K562 (cell line): ENCODE measurements around the gene RPS6KA4. TPM values are rescaled to one million over a fixed set of nuclear protein-coding genes. Genes with fewer than 3 reads are reported as not detected.

Source experiments
- GABPB2 ChIP-seq: fragments of 250-450 bp; sonication (Bioruptor Pico); conservative IDR thresholded peaks from 2 replicates; pipeline ENCODE4 v1.5.1; 2021; ENCODE audit warnings: mild to moderate bottlenecking
- MAFG ChIP-seq: fragments of 450-650 bp; conservative IDR thresholded peaks from 2 replicates; pipeline ENCODE4 v1.6.1; 2016; ENCODE audit warnings: missing genetic modification characterization, missing compliant biosample characterization
- NCOA6 ChIP-seq: fragments of 450-650 bp; IDR thresholded peaks from 2 replicates; pipeline ENCODE4 v1.6.1; 2017; ENCODE audit warnings: mild to moderate bottlenecking
- SAFB2 ChIP-seq: fragments of 200-400 bp; formaldehyde crosslinking; IDR thresholded peaks from 2 replicates; pipeline ENCODE4 v1.6.1; 2018; ENCODE audit warnings: borderline replicate concordance, low read length, low read depth, moderate library complexity; ENCODE audit not compliant: severe bottlenecking
- SMARCA4 ChIP-seq: fragments of 450-650 bp; IDR thresholded peaks from 2 replicates; pipeline ENCODE4 v1.6.1; 2016
- SPI1 ChIP-seq: IDR thresholded peaks from 2 replicates; pipeline ENCODE4 v1.6.1; 2011; ENCODE audit warnings: low read depth, low read length, control low read depth, borderline replicate concordance
- TCF7L2 ChIP-seq: fragments of 150-350 bp; IDR thresholded peaks from 2 replicates; pipeline ENCODE4 v1.6.1; 2016; ENCODE audit warnings: low read depth, mild to moderate bottlenecking, low read length, moderate library complexity
- ZHX1 ChIP-seq: fragments of 150-350 bp; conservative IDR thresholded peaks from 2 replicates; pipeline ENCODE4 v1.6.1; 2014; ENCODE audit warnings: low read length
- ZNF589 ChIP-seq: fragments of 200-800 bp; sonication (Bioruptor generic); IDR thresholded peaks from 2 replicates; pipeline ENCODE4 v1.6.1; 2016; ENCODE audit warnings: low read depth, missing genetic modification characterization, missing compliant biosample characterization
- polyA plus RNA-seq, 8 experiments: library from polyadenylated mRNA; depleted of rRNA in 4 of 8; stranded (reverse) in 5 of 8; unstranded in 3 of 8; fragments of >200 nt; fragmentation: Nextera tagmentation in 2 of 8; fragmentation: Illumina TruSeq in 1 of 8; extraction: Ambion mirVana in 2 of 8; extraction: Trizol in 1 of 8; gene quantifications; 2 replicates each; pipeline versions ENCODE4 v1.2.1 to v1.2.3, GENCODE V29; 2011 to 2014; ENCODE audit warnings: inconsistent platforms in 1 of 8, missing spikeins in 1 of 8
- total RNA-seq, 7 experiments: library from RNA; depleted of rRNA in 6 of 7; stranded (reverse); fragments of >200 nt in 6 of 7; fragmentation: Illumina TruSeq in 2 of 7; extraction: Trizol in 2 of 7; gene quantifications; 2 replicates each; pipeline versions ENCODE4 v1.2.1 to v1.2.3, GENCODE V29; 2011 to 2021; ENCODE audit warnings: low replicate concordance in 1 of 7
- TF ChIP-seq, protein P1 (sequence below): sonication (generic); formaldehyde crosslinking; IDR thresholded peaks from 2 replicates; pipeline ENCODE4 v1.8.0; 2022; ENCODE audit warnings: missing genetic modification reagents, mild to moderate bottlenecking, borderline replicate concordance
- TF ChIP-seq, protein P2 (sequence below): IDR thresholded peaks from 3 replicates; pipeline ENCODE4 v1.6.1; 2011; ENCODE audit warnings: borderline replicate concordance, mild to moderate bottlenecking, moderate library complexity; ENCODE audit not compliant: insufficient read length; ENCODE audit errors: extremely low read depth
- TF ChIP-seq, protein P3 (sequence below): fragments of 450-650 bp; formaldehyde crosslinking; IDR thresholded peaks from 2 replicates; pipeline ENCODE4 v1.4.0; 2020; ENCODE audit warnings: mild to moderate bottlenecking, moderate library complexity

Gene RPS6KA4
- total and polyA plus RNA-seq, 9 of the 15 experiments (the other 6 are each of a cell fraction or from before 2014, with no cell fraction given): 0.15 to 23.8 (median 9.8) TPM

DNA sequence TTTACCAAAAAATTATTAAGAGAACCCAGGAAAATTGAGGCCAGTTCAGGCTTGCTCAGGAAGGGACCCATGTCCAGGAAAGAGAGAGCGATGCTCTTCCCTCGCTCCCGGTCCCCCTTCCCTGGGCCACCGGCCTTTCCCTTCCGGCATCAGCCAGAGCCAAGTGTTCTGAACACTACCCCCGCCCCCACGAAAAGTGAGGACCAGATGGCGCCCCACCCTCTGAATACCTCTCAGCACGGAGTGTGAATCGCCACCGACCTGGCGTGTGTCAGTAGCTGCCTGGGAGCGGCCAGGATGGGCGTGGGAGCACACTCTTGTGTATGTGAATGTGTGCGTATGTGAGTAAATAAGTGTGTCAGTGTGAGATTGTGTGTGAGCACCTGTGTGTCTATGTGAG lies 20.2 kb downstream of the RPS6KA4 start (continued):
- TF ChIP-seq, protein P1, sequence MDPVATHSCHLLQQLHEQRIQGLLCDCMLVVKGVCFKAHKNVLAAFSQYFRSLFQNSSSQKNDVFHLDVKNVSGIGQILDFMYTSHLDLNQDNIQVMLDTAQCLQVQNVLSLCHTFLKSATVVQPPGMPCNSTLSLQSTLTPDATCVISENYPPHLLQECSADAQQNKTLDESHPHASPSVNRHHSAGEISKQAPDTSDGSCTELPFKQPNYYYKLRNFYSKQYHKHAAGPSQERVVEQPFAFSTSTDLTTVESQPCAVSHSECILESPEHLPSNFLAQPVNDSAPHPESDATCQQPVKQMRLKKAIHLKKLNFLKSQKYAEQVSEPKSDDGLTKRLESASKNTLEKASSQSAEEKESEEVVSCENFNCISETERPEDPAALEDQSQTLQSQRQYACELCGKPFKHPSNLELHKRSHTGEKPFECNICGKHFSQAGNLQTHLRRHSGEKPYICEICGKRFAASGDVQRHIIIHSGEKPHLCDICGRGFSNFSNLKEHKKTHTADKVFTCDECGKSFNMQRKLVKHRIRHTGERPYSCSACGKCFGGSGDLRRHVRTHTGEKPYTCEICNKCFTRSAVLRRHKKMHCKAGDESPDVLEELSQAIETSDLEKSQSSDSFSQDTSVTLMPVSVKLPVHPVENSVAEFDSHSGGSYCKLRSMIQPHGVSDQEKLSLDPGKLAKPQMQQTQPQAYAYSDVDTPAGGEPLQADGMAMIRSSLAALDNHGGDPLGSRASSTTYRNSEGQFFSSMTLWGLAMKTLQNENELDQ (CRISPR knock-in tag): no peak
- no peak for TF ChIP-seq GABPB2 (CRISPR knock-in tag)
- no peak for TF ChIP-seq MAFG
- TF ChIP-seq, protein P2, sequence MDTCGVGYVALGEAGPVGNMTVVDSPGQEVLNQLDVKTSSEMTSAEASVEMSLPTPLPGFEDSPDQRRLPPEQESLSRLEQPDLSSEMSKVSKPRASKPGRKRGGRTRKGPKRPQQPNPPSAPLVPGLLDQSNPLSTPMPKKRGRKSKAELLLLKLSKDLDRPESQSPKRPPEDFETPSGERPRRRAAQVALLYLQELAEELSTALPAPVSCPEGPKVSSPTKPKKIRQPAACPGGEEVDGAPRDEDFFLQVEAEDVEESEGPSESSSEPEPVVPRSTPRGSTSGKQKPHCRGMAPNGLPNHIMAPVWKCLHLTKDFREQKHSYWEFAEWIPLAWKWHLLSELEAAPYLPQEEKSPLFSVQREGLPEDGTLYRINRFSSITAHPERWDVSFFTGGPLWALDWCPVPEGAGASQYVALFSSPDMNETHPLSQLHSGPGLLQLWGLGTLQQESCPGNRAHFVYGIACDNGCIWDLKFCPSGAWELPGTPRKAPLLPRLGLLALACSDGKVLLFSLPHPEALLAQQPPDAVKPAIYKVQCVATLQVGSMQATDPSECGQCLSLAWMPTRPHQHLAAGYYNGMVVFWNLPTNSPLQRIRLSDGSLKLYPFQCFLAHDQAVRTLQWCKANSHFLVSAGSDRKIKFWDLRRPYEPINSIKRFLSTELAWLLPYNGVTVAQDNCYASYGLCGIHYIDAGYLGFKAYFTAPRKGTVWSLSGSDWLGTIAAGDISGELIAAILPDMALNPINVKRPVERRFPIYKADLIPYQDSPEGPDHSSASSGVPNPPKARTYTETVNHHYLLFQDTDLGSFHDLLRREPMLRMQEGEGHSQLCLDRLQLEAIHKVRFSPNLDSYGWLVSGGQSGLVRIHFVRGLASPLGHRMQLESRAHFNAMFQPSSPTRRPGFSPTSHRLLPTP: no peak
- no peak for TF ChIP-seq SMARCA4
- TF ChIP-seq, protein P3, sequence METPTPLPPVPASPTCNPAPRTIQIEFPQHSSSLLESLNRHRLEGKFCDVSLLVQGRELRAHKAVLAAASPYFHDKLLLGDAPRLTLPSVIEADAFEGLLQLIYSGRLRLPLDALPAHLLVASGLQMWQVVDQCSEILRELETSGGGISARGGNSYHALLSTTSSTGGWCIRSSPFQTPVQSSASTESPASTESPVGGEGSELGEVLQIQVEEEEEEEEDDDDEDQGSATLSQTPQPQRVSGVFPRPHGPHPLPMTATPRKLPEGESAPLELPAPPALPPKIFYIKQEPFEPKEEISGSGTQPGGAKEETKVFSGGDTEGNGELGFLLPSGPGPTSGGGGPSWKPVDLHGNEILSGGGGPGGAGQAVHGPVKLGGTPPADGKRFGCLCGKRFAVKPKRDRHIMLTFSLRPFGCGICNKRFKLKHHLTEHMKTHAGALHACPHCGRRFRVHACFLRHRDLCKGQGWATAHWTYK (CRISPR knock-in tag): no peak
- no peak for TF ChIP-seq SAFB2
- no peak for TF ChIP-seq SPI1
- TF ChIP-seq TCF7L2: no peak
- TF ChIP-seq ZHX1: no peak
- TF ChIP-seq NCOA6: no peak
- TF ChIP-seq ZNF589 (CRISPR knock-in tag): no peak
- TF ChIP-seq, all 486 proteins: peak for 0
